WTC11 (cell line): ENCODE data around the gene KCNK5. TPM values are rescaled to one million over a fixed set of nuclear protein-coding genes. Genes with fewer than 3 reads are reported as not detected.

ENCODE experiments used
- ATAC-seq: fragments of 200-7000 bp; cut with Tn5 transposase; 2 replicates; pipeline ENCODE4 v1.10.0; 2021; ENCODE audit warnings: mild to moderate bottlenecking, moderate library complexity
- CTCF ChIA-PET: fragments of 300-600 bp; sonication (Branson Sonifier 250); formaldehyde crosslinking; loops from one replicate; lab custom pipeline; 2021; ENCODE audit warnings: antibody characterized with exemption; lab: Charles Lee
- POLR2A ChIA-PET: fragments of 350-600 bp; sonication (Branson Sonifier 250); formaldehyde crosslinking; loops from one replicate; lab custom pipeline; 2021; ENCODE audit warnings: antibody characterized with exemption; lab: Charles Lee
- DNase-seq: peaks from one replicate; pipeline ENCODE4 v3.0.0; 2021; ENCODE audit warnings: low spot score
- H3K27ac Mint-ChIP-seq: 2 replicates; pipeline ENCODE4 v1.8.0; 2021; ENCODE audit warnings: mixed read lengths
- H3K27me3 Mint-ChIP-seq: 2 replicates; pipeline ENCODE4 v1.8.0; 2021; ENCODE audit warnings: low read depth, mild to moderate bottlenecking, moderate library complexity, mixed read lengths
- H3K36me3 Mint-ChIP-seq: 2 replicates; pipeline ENCODE4 v1.8.0; 2021; ENCODE audit warnings: mixed read lengths
- H3K4me1 Mint-ChIP-seq: 2 replicates; pipeline ENCODE4 v1.8.0; 2022; ENCODE audit warnings: mixed read lengths
- H3K4me3 Mint-ChIP-seq: 2 replicates; pipeline ENCODE4 v1.8.0; 2021; ENCODE audit warnings: mild to moderate bottlenecking, moderate library complexity, mixed read lengths
- H3K9me3 Mint-ChIP-seq: 2 replicates; pipeline ENCODE4 v1.8.0; 2021; ENCODE audit warnings: mixed read lengths
- GTF2I ChIP-seq: fragments of 250-450 bp; sonication (Bioruptor Pico); conservative IDR thresholded peaks from 2 replicates; pipeline ENCODE4 v1.4.0; 2021; ENCODE audit warnings: mild to moderate bottlenecking
- IRF2 ChIP-seq: sonication (generic); formaldehyde crosslinking; IDR thresholded peaks from 2 replicates; pipeline ENCODE4 v1.8.0; 2022; ENCODE audit warnings: low read depth, missing genetic modification reagents, borderline replicate concordance
- MYBL2 ChIP-seq: sonication (generic); formaldehyde crosslinking; IDR thresholded peaks from 2 replicates; pipeline ENCODE4 v1.8.1; 2023; ENCODE audit warnings: mild to moderate bottlenecking, moderate library complexity, missing genetic modification reagents
- NR2C2 ChIP-seq: sonication (generic); formaldehyde crosslinking; IDR thresholded peaks from 2 replicates; pipeline ENCODE4 v1.8.0; 2022; ENCODE audit warnings: mild to moderate bottlenecking, missing genetic modification reagents
- OVOL2 ChIP-seq: fragments of 250-450 bp; sonication (Bioruptor Pico); IDR thresholded peaks from 2 replicates; pipeline ENCODE4 v1.9.0; 2021; ENCODE audit warnings: mild to moderate bottlenecking, borderline replicate concordance
- PRRX2 ChIP-seq: fragments of 250-450 bp; sonication (Bioruptor Pico); IDR thresholded peaks from 2 replicates; pipeline ENCODE4 v1.8.0; 2021; ENCODE audit warnings: mild to moderate bottlenecking
- SMAD4 ChIP-seq: sonication (generic); formaldehyde crosslinking; IDR thresholded peaks from 2 replicates; pipeline ENCODE4 v1.8.0; 2022; ENCODE audit warnings: mild to moderate bottlenecking, missing genetic modification reagents
- SOX15 ChIP-seq: fragments of 250-450 bp; sonication (Bioruptor Pico); IDR thresholded peaks from 2 replicates; pipeline ENCODE4 v1.9.0; 2021; ENCODE audit warnings: mild to moderate bottlenecking
- TCF7 ChIP-seq: sonication (generic); formaldehyde crosslinking; IDR thresholded peaks from 2 replicates; pipeline ENCODE4 v1.8.0; 2022; ENCODE audit warnings: mild to moderate bottlenecking, low read depth, missing genetic modification reagents, moderate library complexity
- ZNF138 ChIP-seq: sonication (generic); formaldehyde crosslinking; conservative IDR thresholded peaks from 2 replicates; pipeline ENCODE4 v1.8.1; 2022; ENCODE audit warnings: mild to moderate bottlenecking, moderate library complexity, missing genetic modification reagents
- ZNF423 ChIP-seq: fragments of 250-450 bp; sonication (Bioruptor Pico); IDR thresholded peaks from 2 replicates; pipeline ENCODE4 v2.1.2; 2022; ENCODE audit warnings: mild to moderate bottlenecking, moderate library complexity
- total RNA-seq: library from RNA; stranded (reverse); gene quantifications from 3 replicates; pipeline ENCODE4 v1.2.3, GENCODE V29; 2021
- TF ChIP-seq, protein P1 (sequence below): sonication (generic); formaldehyde crosslinking; conservative IDR thresholded peaks from 2 replicates; pipeline ENCODE4 v1.8.1; 2022; ENCODE audit warnings: mild to moderate bottlenecking, missing genetic modification reagents
- TF ChIP-seq, protein P2 (sequence below): sonication (generic); formaldehyde crosslinking; IDR thresholded peaks from 2 replicates; pipeline ENCODE4 v1.8.1; 2023; ENCODE audit warnings: mild to moderate bottlenecking, missing genetic modification reagents, moderate library complexity
- TF ChIP-seq, protein P3 (sequence below): sonication (generic); formaldehyde crosslinking; IDR thresholded peaks from 2 replicates; pipeline ENCODE4 v1.8.1; 2022; ENCODE audit warnings: mild to moderate bottlenecking, moderate library complexity, missing genetic modification reagents
- TF ChIP-seq, protein P4 (sequence below): sonication (generic); formaldehyde crosslinking; IDR thresholded peaks from 2 replicates; pipeline ENCODE4 v1.8.1; 2022; ENCODE audit warnings: mild to moderate bottlenecking, missing genetic modification reagents, moderate library complexity, borderline replicate concordance
- TF ChIP-seq, protein P5 (sequence below): sonication (generic); formaldehyde crosslinking; IDR thresholded peaks from 2 replicates; pipeline ENCODE4 v1.8.0; 2023; ENCODE audit warnings: missing genetic modification reagents, mild to moderate bottlenecking, borderline replicate concordance
- TF ChIP-seq, protein P6 (sequence below): sonication (generic); formaldehyde crosslinking; IDR thresholded peaks from 2 replicates; pipeline ENCODE4 v1.8.1; 2022; ENCODE audit warnings: low read depth, missing genetic modification reagents, borderline replicate concordance
- TF ChIP-seq, protein P7 (sequence below): fragments of 250-450 bp; sonication (Bioruptor Pico); conservative IDR thresholded peaks from 2 replicates; pipeline ENCODE4 v1.9.0; 2021; ENCODE audit warnings: mild to moderate bottlenecking
- TF ChIP-seq, protein P8 (sequence below): sonication (generic); formaldehyde crosslinking; IDR thresholded peaks from 2 replicates; pipeline ENCODE4 v1.8.1; 2022; ENCODE audit warnings: missing genetic modification reagents, borderline replicate concordance
- TF ChIP-seq, protein P9 (sequence below): fragments of 200-600 bp; IDR thresholded peaks from 2 replicates; pipeline ENCODE4 v1.8.0; 2022; ENCODE audit warnings: antibody characterized with exemption
- TF ChIP-seq, protein P10 (sequence below): fragments of 250-450 bp; sonication (Bioruptor Pico); IDR thresholded peaks from 2 replicates; pipeline ENCODE4 v1.9.0; 2021; ENCODE audit warnings: mild to moderate bottlenecking

KCNK5 gene
- total RNA-seq, 1 experiment from 2014 or later, result 41.8 TPM

DNA sequence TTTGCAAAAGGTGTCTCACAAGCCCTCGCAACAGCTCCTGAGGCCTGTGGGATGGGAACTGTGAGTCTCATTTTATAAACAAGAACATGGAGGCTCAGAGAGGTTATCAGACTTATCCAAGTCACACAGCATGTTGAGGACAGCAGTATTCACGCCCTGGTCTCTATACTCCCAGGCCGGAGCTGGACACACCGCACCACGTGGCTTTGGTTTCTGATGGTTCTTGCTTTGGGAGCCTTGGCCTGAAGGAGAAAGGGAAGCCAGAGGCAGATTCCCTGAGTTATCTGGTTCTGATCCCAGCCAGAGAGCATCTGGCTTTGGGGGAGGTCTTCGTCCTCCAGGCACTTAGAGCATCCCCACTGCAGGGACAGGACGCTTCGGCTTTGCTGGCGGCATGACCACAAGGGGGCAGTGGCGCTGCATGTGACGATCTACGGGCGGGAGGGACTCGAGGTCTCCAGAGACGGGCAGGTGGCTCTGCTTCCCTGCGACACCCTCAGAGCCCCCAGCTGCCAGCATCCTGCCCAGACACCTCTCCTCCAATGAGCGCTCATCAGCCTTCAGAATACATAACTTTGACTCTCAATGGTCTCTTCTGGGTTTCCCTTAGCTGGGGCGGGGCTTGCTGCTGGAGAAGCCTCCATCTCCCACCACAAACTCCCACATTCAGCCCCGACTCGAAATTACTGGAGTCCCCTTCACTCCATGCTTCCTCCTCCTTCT, 62.9 kb downstream of the KCNK5 start:
- POLR2A ChIA-PET, result interaction anchor here (0.5 kb wide), 1 partner anchor 8 kb away, joined by 3 read pairs; no protein-coding TSS in a partner anchor
- H3K9me3 Mint-ChIP-seq, result peaks cover 14% of the 10 kb centered on the region
- DNase-seq (peak; percentile 97), ATAC-seq (peak; percentile 96)
- no peak overlapping the region for H3K27ac Mint-ChIP-seq
- peaks cover 11% of the 10 kb centered on the region for H3K36me3 Mint-ChIP-seq
- no peak overlapping the region for H3K4me3 Mint-ChIP-seq
- peaks cover 8% of the 10 kb centered on the region for H3K27me3 Mint-ChIP-seq
- CTCF ChIA-PET, result interaction anchor here (0.6 to 10.2 kb wide), 21 partner anchors 14 to 213 kb away, joined by 3 to 214 read pairs (median 4); partner anchors contain the start of genes KCNK17 and KCNK5
- H3K4me1 Mint-ChIP-seq, result peaks cover 5% of the 10 kb centered on the region
- TF ChIP-seq, protein P1, sequence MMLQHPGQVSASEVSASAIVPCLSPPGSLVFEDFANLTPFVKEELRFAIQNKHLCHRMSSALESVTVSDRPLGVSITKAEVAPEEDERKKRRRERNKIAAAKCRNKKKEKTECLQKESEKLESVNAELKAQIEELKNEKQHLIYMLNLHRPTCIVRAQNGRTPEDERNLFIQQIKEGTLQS, result no peak
- TF ChIP-seq TCF7 (CRISPR knock-in tag), result no peak
- TF ChIP-seq SMAD4 (CRISPR knock-in tag), result no peak
- TF ChIP-seq, protein P2, sequence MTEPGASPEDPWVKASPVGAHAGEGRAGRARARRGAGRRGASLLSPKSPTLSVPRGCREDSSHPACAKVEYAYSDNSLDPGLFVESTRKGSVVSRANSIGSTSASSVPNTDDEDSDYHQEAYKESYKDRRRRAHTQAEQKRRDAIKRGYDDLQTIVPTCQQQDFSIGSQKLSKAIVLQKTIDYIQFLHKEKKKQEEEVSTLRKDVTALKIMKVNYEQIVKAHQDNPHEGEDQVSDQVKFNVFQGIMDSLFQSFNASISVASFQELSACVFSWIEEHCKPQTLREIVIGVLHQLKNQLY, result no peak
- no peak for TF ChIP-seq ZNF138 (CRISPR knock-in tag)
- TF ChIP-seq, protein P3, sequence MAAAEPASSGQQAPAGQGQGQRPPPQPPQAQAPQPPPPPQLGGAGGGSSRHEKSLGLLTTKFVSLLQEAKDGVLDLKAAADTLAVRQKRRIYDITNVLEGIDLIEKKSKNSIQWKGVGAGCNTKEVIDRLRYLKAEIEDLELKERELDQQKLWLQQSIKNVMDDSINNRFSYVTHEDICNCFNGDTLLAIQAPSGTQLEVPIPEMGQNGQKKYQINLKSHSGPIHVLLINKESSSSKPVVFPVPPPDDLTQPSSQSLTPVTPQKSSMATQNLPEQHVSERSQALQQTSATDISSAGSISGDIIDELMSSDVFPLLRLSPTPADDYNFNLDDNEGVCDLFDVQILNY (CRISPR knock-in tag), result no peak
- TF ChIP-seq NR2C2 (CRISPR knock-in tag), result no peak
- TF ChIP-seq GTF2I (CRISPR knock-in tag), result no peak
- TF ChIP-seq, protein P4, sequence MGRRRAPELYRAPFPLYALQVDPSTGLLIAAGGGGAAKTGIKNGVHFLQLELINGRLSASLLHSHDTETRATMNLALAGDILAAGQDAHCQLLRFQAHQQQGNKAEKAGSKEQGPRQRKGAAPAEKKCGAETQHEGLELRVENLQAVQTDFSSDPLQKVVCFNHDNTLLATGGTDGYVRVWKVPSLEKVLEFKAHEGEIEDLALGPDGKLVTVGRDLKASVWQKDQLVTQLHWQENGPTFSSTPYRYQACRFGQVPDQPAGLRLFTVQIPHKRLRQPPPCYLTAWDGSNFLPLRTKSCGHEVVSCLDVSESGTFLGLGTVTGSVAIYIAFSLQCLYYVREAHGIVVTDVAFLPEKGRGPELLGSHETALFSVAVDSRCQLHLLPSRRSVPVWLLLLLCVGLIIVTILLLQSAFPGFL (CRISPR knock-in tag), result no peak
- TF ChIP-seq, protein P5, sequence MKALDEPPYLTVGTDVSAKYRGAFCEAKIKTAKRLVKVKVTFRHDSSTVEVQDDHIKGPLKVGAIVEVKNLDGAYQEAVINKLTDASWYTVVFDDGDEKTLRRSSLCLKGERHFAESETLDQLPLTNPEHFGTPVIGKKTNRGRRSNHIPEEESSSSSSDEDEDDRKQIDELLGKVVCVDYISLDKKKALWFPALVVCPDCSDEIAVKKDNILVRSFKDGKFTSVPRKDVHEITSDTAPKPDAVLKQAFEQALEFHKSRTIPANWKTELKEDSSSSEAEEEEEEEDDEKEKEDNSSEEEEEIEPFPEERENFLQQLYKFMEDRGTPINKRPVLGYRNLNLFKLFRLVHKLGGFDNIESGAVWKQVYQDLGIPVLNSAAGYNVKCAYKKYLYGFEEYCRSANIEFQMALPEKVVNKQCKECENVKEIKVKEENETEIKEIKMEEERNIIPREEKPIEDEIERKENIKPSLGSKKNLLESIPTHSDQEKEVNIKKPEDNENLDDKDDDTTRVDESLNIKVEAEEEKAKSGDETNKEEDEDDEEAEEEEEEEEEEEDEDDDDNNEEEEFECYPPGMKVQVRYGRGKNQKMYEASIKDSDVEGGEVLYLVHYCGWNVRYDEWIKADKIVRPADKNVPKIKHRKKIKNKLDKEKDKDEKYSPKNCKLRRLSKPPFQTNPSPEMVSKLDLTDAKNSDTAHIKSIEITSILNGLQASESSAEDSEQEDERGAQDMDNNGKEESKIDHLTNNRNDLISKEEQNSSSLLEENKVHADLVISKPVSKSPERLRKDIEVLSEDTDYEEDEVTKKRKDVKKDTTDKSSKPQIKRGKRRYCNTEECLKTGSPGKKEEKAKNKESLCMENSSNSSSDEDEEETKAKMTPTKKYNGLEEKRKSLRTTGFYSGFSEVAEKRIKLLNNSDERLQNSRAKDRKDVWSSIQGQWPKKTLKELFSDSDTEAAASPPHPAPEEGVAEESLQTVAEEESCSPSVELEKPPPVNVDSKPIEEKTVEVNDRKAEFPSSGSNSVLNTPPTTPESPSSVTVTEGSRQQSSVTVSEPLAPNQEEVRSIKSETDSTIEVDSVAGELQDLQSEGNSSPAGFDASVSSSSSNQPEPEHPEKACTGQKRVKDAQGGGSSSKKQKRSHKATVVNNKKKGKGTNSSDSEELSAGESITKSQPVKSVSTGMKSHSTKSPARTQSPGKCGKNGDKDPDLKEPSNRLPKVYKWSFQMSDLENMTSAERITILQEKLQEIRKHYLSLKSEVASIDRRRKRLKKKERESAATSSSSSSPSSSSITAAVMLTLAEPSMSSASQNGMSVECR (CRISPR knock-in tag), result no peak
- TF ChIP-seq, protein P6, sequence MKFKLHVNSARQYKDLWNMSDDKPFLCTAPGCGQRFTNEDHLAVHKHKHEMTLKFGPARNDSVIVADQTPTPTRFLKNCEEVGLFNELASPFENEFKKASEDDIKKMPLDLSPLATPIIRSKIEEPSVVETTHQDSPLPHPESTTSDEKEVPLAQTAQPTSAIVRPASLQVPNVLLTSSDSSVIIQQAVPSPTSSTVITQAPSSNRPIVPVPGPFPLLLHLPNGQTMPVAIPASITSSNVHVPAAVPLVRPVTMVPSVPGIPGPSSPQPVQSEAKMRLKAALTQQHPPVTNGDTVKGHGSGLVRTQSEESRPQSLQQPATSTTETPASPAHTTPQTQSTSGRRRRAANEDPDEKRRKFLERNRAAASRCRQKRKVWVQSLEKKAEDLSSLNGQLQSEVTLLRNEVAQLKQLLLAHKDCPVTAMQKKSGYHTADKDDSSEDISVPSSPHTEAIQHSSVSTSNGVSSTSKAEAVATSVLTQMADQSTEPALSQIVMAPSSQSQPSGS (CRISPR knock-in tag), result no peak
- no peak for TF ChIP-seq MYBL2 (CRISPR knock-in tag)
- TF ChIP-seq ZNF423, result no peak
- no peak for TF ChIP-seq SOX15 (CRISPR knock-in tag)
- TF ChIP-seq, protein P7, sequence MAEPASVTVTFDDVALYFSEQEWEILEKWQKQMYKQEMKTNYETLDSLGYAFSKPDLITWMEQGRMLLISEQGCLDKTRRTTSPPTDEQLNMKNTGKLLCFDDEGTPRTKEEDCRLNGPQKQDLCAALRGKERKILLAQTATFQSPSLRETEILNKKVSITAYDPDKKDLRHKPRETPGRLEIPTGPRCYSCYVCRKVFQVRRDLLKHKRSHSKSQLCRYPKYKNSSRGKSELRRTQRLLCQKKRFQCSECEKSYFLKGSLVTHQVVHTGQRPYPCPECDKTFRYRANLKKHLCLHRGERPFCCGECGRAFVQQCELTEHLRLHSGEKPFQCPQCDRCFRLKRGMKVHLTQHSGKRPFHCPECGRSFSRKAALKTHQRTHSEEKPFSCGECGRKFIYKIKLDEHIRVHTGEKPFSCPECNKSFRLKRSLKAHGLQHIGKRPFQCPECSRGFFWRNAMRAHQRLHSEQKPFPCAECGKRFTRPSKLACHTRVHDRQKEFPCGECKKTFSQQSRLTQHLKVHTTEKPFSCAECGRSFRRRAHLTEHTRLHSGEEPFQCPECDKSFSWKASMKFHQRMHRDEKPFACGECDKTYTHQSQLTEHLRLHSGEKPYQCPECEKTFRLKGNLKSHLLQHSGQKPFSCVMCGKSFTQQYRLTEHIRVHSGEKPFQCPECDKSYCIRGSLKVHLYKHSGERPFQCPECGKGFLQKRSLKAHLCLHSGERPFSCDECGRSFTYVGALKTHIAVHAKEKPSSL (CRISPR knock-in tag), result no peak
- TF ChIP-seq, protein P8, sequence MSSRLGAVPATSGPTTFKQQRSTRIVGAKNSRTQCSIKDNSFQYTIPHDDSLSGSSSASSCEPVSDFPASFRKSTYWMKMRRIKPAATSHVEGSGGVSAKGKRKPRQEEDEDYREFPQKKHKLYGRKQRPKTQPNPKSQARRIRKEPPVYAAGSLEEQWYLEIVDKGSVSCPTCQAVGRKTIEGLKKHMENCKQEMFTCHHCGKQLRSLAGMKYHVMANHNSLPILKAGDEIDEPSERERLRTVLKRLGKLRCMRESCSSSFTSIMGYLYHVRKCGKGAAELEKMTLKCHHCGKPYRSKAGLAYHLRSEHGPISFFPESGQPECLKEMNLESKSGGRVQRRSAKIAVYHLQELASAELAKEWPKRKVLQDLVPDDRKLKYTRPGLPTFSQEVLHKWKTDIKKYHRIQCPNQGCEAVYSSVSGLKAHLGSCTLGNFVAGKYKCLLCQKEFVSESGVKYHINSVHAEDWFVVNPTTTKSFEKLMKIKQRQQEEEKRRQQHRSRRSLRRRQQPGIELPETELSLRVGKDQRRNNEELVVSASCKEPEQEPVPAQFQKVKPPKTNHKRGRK (CRISPR knock-in tag), result no peak
- no peak for TF ChIP-seq PRRX2 (CRISPR knock-in tag)
- no peak for TF ChIP-seq IRF2 (CRISPR knock-in tag)
- TF ChIP-seq, protein P9, sequence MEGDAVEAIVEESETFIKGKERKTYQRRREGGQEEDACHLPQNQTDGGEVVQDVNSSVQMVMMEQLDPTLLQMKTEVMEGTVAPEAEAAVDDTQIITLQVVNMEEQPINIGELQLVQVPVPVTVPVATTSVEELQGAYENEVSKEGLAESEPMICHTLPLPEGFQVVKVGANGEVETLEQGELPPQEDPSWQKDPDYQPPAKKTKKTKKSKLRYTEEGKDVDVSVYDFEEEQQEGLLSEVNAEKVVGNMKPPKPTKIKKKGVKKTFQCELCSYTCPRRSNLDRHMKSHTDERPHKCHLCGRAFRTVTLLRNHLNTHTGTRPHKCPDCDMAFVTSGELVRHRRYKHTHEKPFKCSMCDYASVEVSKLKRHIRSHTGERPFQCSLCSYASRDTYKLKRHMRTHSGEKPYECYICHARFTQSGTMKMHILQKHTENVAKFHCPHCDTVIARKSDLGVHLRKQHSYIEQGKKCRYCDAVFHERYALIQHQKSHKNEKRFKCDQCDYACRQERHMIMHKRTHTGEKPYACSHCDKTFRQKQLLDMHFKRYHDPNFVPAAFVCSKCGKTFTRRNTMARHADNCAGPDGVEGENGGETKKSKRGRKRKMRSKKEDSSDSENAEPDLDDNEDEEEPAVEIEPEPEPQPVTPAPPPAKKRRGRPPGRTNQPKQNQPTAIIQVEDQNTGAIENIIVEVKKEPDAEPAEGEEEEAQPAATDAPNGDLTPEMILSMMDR, result peak; percentile 94
- TF ChIP-seq, protein P10, sequence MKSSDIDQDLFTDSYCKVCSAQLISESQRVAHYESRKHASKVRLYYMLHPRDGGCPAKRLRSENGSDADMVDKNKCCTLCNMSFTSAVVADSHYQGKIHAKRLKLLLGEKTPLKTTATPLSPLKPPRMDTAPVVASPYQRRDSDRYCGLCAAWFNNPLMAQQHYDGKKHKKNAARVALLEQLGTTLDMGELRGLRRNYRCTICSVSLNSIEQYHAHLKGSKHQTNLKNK, result no peak
- TF ChIP-seq OVOL2 (CRISPR knock-in tag), result no peak
